ENCODE data around the gene MEIS2. TPM values are rescaled to one million over a fixed set of nuclear protein-coding genes. Genes with fewer than 3 reads are reported as not detected.

Gene MEIS2
- total RNA-seq, 1 experiment from 2014 or later, result 28.7 TPM

DNA sequence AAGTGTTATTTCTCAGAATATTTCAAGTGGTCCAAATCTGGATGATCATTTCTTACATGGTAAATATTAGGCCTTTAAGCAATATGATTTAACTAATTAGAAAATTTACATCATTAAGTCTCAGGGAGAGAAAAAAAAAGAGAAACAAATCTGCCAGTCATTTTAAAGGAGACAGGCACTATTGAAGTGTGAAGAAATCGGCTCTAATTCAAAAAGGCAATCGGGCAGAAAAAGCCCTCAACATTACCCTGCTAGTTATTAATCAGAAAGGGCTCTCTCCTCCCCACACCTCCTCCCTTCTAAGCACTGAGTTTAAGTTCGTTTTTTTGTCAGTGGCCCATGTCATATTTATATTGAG lies 215.9 kb downstream of the MEIS2 start:
- Histone ChIP-seq H3K4me3 (ENCODE audit: low read depth, low read length) (no peak overlapping the region), H3K27me3 (replicated peaks; ENCODE audit: control insufficient read depth, insufficient read depth, low read length) (no peaks in the 10 kb centered on the region; the same call in 1 of the 2 replicates), H3K9me3 (no peaks in the 10 kb centered on the region), H3K36me3 (ENCODE audit: control insufficient read depth, insufficient read depth, low read length) (no peaks in the 10 kb centered on the region), H3K4me1 (peaks cover 17% of the 10 kb centered on the region)
- ChIA-PET POLR2A (no interaction called here), CTCF (interaction anchor here (0.8 to 1.6 kb wide), 3 partner anchors 13 to 249 kb away, joined by 3 to 8 read pairs (median 4); no protein-coding TSS in a partner anchor)
- no peak overlapping the region for H3K4me3 Mint-ChIP-seq (ENCODE audit: unreplicated experiment)
- H3K9me3 Mint-ChIP-seq (ENCODE audit: unreplicated experiment), result no peaks in the 10 kb centered on the region
- peaks cover 16% of the 10 kb centered on the region for H3K36me3 Mint-ChIP-seq (ENCODE audit: insufficient read depth, unreplicated experiment)
- TF ChIP-seq, protein P1, sequence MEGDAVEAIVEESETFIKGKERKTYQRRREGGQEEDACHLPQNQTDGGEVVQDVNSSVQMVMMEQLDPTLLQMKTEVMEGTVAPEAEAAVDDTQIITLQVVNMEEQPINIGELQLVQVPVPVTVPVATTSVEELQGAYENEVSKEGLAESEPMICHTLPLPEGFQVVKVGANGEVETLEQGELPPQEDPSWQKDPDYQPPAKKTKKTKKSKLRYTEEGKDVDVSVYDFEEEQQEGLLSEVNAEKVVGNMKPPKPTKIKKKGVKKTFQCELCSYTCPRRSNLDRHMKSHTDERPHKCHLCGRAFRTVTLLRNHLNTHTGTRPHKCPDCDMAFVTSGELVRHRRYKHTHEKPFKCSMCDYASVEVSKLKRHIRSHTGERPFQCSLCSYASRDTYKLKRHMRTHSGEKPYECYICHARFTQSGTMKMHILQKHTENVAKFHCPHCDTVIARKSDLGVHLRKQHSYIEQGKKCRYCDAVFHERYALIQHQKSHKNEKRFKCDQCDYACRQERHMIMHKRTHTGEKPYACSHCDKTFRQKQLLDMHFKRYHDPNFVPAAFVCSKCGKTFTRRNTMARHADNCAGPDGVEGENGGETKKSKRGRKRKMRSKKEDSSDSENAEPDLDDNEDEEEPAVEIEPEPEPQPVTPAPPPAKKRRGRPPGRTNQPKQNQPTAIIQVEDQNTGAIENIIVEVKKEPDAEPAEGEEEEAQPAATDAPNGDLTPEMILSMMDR (IDR thresholded peaks at IDR 0.05; ENCODE audit: insufficient read depth in 1 of 2, low read depth in 1 of 2, low read length in 1 of 2, severe bottlenecking in 1 of 2, unreplicated experiment in 1 of 2), result no peak
- H3K27ac Mint-ChIP-seq (ENCODE audit: unreplicated experiment), result no peak overlapping the region
- DNase-seq, result no peak
- intact Hi-C loops (cut with micrococcal nuclease; ENCODE audit: unreplicated experiment), result loop anchor here (5.0 kb wide), 3 partner anchors 88 to 382 kb away; no protein-coding TSS in a partner anchor
- peaks cover 24% of the 10 kb centered on the region for H3K4me1 Mint-ChIP-seq (ENCODE audit: low read depth, unreplicated experiment)
- BruUV-seq (replicated peaks), result no TSS peak
- peaks cover 2% of the 10 kb centered on the region for H3K27me3 Mint-ChIP-seq (ENCODE audit: insufficient read depth, unreplicated experiment)

DNA sequence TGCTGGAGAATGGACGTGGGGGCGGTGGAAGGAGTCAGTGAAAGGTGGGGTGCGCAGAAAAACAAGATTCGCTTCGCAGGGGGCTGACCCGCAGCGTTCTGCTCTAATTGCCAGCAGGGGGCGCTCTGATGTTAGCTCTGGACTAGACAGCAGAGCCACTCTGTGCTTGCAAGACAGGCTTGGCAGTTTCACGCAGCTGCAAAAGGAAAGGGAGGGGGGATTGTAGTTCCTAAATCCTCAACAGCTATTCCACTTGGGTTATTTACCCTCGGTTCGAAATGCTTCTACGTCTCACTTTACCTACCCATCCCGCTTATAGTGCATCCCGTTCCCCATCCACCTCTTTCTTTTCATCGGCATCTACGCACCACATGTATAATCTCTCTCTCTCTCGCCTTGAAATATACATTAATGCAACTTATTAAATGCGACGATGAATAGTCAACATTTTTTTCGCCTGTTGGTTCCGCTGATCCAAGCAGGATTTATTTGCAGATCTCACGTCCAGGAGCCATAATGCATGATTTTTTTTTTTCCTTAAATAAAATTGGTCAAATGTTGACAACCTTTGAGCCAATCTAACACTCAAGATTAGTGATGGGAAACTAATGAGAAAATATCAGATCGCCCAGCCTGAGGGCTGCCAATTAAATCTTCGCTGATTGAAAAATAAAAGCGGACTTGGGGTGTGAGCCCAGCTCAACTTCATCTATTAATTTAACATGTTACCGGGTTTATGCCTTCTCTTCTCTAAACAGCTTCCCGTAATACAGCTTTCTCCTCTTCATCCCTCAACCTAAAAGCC lies 216.4 kb downstream of the MEIS2 start:
- no peaks in the 10 kb centered on the region; the same call in 1 of the 2 replicates for H3K27me3 ChIP-seq (replicated peaks; ENCODE audit: control insufficient read depth, insufficient read depth, low read length)
- DNase-seq, result peak; percentile 86
- BruUV-seq (replicated peaks), result no TSS peak
- no peaks in the 10 kb centered on the region for H3K36me3 ChIP-seq (ENCODE audit: control insufficient read depth, insufficient read depth, low read length)
- H3K9me3 ChIP-seq, result no peaks in the 10 kb centered on the region
- Mint-ChIP-seq H3K9me3 (ENCODE audit: unreplicated experiment) (no peaks in the 10 kb centered on the region), H3K36me3 (ENCODE audit: insufficient read depth, unreplicated experiment) (peaks cover 16% of the 10 kb centered on the region), H3K27me3 (ENCODE audit: insufficient read depth, unreplicated experiment) (peaks cover 2% of the 10 kb centered on the region), H3K4me1 (ENCODE audit: low read depth, unreplicated experiment) (peaks cover 24% of the 10 kb centered on the region), H3K4me3 (ENCODE audit: unreplicated experiment) (peak overlapping the region; percentile 70), H3K27ac (ENCODE audit: unreplicated experiment) (no peak overlapping the region)
- TF ChIP-seq, protein P1 (IDR thresholded peaks at IDR 0.05; ENCODE audit: insufficient read depth in 1 of 2, low read depth in 1 of 2, low read length in 1 of 2, severe bottlenecking in 1 of 2, unreplicated experiment in 1 of 2), result peak; percentile 82 to 86
- POLR2A ChIA-PET, result no interaction called here
- peak overlapping the region; percentile 14; the same call in 1 of the 2 replicates for H3K4me3 ChIP-seq (ENCODE audit: low read depth, low read length)
- CTCF ChIA-PET, result interaction anchor here (0.8 to 1.6 kb wide), 6 partner anchors 13 to 250 kb away, joined by 3 to 8 read pairs (median 4); no protein-coding TSS in a partner anchor
- H3K4me1 ChIP-seq, result peaks cover 17% of the 10 kb centered on the region
- intact Hi-C loops (cut with micrococcal nuclease; ENCODE audit: unreplicated experiment), result loop anchor here (1.0 to 5.0 kb wide), 7 partner anchors 88 to 1365 kb away; no protein-coding TSS in a partner anchor

DNA sequence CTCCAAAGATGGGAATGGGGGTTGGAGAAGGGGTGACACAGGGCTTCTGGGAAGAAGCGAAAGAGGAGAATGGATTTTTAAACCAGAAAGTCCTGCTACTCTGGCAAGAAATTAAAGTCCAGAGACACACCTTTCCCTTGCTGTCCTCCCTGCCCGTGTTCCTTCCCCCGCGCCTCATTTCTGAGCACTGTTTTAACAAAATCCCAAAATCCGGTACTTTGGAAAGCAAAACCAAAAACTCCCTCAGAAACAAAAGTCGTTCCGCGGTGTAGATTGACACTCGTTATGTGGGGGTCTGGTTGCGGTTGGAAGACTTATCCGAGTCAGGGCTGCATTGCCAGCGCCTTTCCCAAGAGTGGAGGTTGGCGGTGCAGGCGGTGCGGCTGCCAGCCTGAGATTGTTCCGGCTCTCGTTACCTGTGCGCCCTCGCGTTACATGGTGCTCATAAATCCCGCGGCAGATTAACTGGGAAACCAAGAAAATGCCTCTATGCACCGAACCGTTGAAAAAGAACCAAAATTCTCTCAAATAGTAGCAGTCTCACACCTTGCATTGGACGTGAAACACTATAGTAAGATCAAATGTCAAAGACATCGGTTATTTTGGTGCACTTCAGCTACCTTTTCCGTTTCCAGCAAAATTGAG lies 217.7 kb downstream of the MEIS2 start:
- peak overlapping the region; percentile 70 for H3K4me3 Mint-ChIP-seq (ENCODE audit: unreplicated experiment)
- DNase-seq, result no peak
- no peaks in the 10 kb centered on the region for H3K9me3 ChIP-seq
- peaks cover 13% of the 10 kb centered on the region for H3K36me3 Mint-ChIP-seq (ENCODE audit: insufficient read depth, unreplicated experiment)
- TF ChIP-seq, protein P1 (IDR thresholded peaks at IDR 0.05; ENCODE audit: insufficient read depth in 1 of 2, low read depth in 1 of 2, low read length in 1 of 2, severe bottlenecking in 1 of 2, unreplicated experiment in 1 of 2), result no peak
- peaks cover 2% of the 10 kb centered on the region for H3K27me3 Mint-ChIP-seq (ENCODE audit: insufficient read depth, unreplicated experiment)
- POLR2A ChIA-PET, result no interaction called here
- peak overlapping the region; percentile 14 for H3K4me3 ChIP-seq (ENCODE audit: low read depth, low read length)
- no TSS peak for BruUV-seq (replicated peaks)
- no peaks in the 10 kb centered on the region for H3K9me3 Mint-ChIP-seq (ENCODE audit: unreplicated experiment)
- H3K4me1 Mint-ChIP-seq (ENCODE audit: low read depth, unreplicated experiment), result peaks cover 24% of the 10 kb centered on the region
- H3K36me3 ChIP-seq (ENCODE audit: control insufficient read depth, insufficient read depth, low read length), result no peaks in the 10 kb centered on the region
- CTCF ChIA-PET, result interaction anchor here (1.5 kb wide), 1 partner anchor 219 kb away, joined by 4 read pairs; no protein-coding TSS in a partner anchor
- peaks cover 17% of the 10 kb centered on the region for H3K4me1 ChIP-seq
- intact Hi-C loops (cut with micrococcal nuclease; ENCODE audit: unreplicated experiment), result loop anchor here (1.0 to 5.0 kb wide), 7 partner anchors 90 to 1364 kb away; no protein-coding TSS in a partner anchor
- no peaks in the 10 kb centered on the region; the same call in 1 of the 2 replicates for H3K27me3 ChIP-seq (replicated peaks; ENCODE audit: control insufficient read depth, insufficient read depth, low read length)
- H3K27ac Mint-ChIP-seq (ENCODE audit: unreplicated experiment), result no peak overlapping the region

Data from Caco-2 (cell line).